Midbrain (tissue), 1 donor: ENCODE measurements around the gene ORM2.
A peak's percentile ranks its signal among the peaks of the same experiment; 100 is the strongest.

Source experiments
- DNase-seq: peaks from one replicate; lab custom pipeline; 2025; lab: John Stamatoyannopoulos, UW

The ORM2 gene

DNA sequence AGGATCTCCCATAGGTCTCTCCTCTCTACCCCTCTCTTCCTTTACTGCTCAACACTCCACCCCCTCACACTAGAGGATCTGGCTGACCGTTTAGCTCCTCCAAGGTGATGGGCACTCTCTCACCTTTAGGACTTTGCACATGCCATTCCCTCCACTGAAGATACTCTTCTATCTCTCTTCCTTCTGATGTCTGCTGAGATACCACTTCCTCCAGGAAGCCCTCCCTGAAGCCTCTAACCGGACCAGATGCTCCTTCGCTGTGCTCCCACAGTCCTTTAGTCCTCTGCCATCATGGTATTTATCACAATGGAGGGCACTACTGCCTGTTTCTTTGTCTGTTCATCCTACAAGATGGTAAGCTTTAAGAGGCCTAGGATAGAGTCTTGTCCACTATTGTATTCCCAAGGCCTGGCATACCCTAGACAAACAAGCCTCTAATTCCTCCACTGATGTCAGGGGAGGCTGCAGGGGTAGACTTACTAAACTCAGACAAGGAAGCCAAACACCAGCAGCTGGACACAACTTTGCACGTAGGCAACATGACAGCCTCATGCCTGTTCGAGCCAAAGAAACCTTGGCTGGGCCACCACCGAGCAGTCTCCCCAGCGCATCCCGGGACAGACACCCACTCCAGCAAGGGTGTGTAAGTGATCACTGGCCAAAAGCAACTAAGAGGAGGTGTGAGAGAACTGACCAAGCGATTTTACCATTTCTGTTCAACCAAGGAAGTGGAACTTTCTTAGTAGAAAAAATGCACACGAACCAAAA is 20.2 kb downstream of the ORM2 start:
- no peak for DNase-seq

DNA sequence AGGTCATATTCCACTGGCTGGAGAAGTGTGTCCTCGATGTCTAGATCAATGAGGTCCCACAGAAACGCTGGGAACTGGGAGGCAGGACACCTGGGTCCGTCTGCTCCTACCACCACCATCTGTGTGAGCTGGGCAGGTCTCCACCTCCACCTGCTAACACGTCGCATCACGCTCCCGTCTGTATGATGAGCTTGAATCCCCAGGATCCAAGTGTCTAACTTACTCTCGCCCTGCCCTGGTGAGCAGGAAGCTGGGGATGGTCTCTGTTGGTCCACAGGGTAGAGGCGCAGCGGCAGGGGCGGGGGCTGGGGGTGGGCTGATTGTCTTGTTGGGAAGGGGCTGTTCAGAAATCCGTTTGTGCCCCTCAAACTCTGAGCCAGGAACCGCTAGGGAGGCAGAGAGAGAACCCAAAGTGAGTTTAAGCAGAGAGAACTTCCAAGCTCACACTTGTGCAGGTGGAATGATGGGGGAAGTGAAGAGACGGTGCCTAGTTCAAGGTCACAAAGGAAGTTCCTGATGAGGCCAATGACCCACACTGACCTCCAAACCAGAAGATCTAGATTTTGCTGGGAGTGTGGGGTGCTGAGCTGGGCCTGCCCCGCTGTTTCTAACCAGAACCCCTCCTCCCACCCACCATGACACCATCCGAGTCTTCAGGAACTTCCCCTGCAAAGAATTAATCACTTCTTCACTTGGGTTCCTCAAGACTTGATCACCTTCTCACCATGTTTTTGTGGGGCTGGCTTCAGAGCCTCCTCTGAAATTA is 21.1 kb downstream of the ORM2 start:
- no peak for DNase-seq

DNA sequence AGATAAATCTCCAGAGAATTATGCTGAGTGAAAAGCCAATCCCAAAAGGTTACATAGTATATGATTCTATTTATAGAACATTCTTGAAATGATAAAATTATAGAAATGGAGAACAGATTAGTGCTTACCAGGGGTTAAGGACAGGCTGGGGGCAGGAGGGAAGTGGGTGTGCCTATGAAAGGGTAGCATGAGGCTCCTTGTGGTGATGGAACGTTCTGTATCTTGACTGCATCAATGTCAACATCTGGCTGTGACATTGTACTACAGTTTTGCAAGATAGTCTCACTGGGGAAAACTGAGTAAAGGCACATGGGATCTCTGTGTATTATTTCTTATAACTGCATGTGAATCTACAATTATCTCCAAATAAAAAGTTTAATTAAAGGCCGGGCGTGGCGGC is 22.3 kb downstream of the ORM2 start:
- no peak for DNase-seq

DNA sequence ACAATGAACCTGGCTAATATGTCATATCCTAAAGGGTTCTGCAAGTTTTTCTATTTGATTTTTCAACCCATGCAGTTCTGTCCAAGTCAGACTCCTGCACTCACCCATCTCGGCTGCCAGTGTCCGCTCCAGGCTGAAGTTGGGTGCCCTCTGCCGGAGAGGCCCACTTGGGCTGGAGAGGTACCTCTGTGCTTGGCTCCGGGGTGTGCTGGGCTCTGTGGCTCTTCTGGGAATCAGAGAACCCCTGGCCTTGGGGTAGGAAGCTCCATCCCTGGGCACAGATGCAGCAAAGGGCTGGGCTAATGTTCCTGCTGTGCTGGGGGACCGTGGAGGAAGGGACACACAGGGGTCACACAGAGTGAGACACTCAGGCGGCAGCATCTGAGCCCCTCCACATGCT is 26.2 kb downstream of the ORM2 start:
- no peak for DNase-seq

DNA sequence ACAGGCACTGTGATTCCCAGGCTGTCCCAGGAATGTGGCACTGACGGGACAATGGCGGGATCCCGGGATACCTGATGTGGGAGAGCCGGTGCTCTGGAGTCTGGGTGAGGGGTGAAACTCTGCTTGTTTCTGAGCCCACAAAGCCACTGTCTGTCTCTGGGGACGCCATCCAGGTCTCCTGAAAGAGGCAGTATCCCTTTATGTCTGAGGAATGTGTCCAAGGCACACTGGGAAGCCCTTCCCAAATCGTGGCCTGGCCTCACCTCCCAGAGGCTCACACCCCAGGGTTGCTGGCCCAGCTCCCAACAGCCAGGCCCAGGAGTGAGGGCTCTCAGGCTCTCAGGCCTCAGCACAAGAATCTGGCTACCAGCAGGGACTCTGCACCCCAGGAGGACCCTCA is 27.1 kb downstream of the ORM2 start:
- no peak for DNase-seq

DNA sequence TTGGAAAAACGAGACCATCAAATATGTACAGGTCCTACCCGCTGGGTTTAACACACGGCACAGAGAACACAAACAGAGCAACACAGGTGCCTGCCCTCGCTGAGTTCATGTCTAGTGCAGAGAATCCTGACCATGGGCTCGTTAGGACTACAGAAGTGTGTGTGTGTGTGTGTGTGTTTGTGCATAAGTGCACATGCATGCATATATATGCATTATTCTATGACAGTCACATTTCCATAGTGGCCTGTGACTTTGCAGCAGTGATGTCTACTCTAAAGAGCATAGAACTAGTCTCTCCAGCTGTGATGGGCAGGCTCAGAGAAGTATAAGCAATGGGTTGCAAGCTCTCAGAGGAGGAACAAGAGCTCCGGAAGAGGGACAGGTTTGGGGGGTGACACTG is 27.7 kb downstream of the ORM2 start:
- no peak for DNase-seq

DNA sequence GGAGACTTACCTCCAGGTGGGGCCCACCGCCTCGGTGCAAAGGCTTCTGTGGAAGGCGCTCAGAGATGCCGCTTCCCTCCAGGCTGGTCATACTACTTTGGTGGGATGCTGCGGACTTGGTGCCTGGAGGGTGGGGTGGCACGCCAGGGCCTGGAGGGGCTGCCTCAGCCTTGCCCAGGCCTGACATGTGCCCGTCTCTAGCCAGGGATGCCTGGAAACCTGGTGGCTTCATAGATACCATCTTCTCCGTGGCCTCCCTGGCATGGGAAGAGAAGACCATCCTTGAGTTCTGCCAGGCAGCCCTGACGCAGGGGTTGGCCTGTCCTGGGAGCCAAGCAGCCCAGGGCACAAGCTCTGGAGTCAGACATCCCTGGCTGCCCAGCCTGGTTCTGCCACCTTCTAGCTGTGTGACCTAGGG is 28.3 kb downstream of the ORM2 start:
- DNase-seq = no peak

DNA sequence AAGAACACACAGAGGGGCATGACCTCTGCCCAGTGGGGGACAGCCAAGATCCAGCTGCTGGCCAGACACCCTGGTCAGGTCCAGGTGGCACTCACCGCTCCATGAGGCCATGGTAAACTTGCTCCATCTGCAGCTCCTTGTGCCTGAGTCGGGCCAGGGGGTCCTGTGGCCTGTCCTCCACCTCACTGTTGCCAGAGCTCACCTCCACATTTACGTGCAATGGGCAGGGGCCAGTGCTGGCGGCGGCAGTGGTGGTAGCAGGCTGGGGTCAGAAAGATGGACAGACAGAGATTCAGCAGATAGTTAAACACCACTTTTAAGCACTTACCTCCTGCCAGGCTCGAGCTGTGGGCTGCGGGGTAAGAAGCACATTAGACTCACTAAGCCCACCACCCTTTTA is 30.1 kb downstream of the ORM2 start:
- DNase-seq = no peak

DNA sequence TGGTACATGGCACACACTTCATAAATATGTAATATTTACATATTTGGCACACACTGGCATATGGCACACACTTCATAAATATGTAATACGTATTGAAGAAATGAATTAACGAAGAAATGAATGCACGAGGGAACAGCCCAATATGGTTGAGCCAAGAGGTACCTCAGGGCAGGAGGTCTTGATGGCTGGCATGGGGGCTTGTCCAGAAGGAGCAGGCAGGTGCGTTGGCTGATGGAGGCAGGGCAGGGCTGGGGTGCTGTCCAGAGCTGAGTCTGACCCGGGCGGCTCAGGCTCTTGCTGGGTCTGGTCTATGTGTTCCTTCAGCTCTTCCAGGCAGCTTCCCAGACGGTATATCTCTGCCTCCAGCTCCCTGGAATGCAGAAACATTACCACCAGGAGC is 31.9 kb downstream of the ORM2 start:
- no peak for DNase-seq

DNA sequence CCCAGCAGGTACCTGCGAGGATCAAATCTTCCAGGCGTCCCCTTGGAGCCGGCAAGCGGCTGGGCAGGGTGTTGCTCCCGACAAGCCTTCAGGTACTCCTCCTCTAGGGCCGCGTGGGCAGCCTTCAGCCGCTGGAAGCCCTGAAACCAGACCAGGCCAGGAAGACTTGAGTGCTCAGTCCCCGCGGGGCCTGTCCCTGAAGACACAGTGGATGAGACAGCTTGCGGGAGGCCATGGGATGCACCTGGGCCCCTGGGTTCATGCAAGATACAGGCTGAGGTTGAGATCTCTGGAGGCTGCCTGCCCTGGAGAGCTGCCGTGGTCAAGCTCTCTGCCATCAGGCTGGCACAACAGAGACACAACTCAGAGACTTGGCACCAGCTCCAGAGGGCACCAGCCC is 32.7 kb downstream of the ORM2 start:
- no peak for DNase-seq

DNA sequence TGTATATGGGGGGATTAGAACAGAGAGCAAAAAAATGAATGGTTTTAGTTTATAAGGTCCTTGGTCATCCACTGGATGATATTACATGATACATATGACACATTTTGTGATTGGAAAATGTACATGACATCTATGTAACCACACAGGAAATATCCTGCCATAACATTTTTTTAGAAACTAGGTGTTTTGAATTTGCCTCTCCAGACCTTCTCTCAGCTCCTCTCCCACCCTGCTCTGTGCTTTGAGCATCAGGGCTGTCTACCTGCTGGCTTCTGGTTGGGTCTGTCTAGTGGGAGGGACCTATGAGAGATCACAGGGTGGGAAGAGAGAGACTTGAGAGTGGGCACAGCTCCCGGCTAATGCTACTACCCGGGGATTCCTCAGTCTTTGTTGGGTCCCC is 33.8 kb downstream of the ORM2 start:
- DNase-seq = no peak

DNA sequence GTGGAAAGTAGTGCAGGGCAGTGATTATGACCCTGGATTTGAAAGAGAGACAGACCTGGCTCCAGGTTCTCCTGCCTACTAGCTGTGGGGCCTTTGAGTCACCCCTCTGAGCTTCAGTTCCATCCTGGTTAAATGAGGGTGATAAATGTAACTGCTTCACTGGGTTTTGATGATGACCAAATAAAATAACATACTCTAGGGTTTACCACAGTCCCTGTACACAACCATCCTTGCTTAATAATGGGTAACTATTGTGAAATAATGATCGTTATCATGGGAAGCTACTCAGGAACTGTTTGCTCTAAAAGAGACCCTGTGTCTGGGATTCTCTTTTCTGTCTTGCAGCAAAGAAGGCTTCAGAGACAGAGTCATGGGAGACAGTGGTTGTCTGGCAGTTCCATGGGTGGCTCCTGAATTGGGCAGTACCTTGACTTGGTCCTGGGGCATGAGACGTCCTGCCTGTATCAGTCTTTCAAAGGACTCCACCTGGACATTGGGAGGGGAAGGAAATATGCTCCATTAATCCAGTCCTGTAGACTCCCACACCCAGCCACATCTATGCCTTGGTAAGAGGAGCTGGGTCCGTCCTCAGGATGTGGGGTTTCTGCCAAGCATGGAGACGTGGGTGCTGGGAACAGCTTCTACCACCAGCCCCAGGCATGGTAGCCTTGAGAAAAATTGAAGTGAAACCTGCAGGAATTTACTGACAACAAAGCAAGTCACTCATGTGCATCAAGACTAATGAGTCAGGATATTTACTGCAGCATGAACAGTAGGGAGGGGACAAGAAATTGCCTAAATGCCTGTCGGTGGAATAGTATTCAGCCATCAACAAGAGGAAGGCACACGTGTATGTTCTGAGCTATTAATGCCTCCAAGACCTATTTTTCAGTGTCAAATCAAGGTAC is 34.7 kb downstream of the ORM2 start:
- DNase-seq = no peak

DNA sequence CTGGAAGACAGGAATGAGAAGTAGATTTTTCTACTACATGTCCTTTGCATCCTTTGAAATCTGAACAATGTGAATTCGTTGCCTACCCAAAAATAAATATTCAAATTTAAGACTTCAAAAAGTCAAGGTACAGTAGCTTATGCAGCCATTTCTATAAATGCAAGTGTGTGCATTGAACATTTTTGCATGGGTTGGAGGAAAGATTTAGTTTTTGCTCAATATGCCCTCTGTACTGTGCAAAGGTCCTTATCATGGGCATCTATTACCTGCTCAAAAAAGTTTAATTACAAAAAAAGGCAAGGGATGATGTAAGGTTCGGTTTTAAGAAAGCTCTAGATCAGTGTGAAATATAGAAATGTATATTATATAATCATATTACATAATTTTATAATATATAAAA is 35.5 kb downstream of the ORM2 start:
- no peak for DNase-seq

DNA sequence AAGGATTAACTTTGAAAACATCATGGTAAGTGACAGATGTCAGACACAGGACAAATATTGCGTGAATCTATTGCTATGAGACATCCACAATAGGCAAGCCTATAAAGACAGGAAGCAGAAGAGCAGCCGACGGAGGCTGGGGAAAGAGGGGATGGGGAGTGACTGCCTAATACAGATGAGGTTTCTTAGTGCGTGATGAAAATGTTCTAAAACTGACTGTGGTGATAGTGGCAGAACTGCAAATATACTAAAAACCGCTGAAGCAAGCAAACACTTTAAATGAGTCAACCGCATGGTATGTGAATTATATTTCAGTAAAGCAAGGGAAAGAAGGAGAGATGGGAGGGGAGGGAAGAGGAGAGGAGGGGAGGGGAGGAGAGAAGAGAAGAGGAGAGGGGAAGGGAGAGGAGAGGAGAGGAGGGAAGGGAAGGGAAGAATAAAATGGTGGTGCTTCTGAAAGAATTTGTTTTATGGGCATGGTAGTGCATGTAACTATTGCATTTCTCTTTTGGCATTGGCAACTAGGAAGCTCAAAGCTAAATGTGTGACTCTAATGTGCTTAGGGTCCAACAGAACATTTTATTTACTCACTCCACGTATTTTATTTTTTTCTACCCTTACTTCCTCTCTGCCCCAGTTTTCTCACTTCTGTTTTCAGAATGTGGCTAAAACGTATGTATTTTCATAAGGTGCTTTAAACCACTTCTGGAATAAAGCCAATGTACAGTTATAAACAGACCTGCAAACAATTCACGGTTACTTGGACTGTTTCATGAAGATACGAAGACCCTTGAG is 36.9 kb downstream of the ORM2 start:
- DNase-seq = no peak

DNA sequence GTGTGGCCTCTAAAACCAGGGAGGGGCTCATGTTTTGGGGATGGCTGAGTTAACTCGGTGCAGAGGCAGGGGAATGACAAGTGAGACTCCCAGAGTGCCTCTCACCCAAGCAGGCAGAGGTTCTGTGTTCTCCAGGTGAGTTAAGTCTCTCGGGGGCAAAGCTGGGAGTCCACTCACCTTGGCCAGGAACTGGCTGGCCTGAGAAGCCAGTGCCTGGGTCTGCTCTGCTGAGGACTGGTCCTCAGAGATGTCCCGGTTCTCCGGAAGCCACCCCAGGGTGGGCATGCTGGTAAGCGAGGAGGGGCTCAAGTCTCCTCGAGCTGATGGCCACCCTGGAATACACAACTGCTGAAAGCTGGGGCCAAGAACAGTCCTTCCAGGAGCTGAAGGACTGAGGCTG is 37.7 kb downstream of the ORM2 start:
- DNase-seq = no peak

DNA sequence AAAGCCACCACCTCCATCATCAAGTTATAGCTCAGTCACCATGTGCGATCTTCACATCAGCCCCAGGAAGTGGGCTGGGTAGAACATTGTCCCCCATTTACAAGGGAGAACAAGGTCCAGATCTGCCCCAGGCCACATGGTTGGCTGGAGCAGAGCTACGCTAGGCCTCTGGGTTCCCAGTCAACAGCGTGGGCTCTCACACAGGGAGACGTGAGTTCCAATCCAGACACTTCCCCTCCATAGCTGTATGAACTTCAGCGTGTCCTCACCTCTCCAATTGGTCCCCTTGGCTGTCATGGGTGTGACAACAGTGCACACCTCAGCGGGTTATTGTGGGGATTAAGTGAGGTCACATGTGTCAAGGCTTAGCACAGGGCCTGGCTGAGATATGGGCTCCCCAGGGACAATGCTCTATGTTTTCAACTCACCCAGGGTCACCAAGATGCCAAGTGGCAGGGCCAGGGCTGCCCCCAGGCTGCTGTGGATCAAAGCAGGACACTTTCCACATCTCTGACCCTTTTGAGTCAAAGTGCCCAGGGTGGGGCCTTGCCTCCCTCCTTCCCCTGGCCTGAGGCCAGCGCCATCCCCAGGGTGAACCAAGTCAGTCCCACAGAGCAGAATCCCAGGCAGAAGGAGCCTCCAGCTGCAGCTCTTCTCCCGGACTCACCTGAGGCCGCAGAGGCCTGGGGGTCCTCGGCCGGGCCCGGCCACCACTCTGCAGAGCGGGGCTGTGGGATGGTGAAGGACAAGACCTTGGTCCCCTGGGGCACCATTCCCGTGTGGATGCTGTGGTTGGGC is 38.3 kb downstream of the ORM2 start:
- DNase-seq = no peak

DNA sequence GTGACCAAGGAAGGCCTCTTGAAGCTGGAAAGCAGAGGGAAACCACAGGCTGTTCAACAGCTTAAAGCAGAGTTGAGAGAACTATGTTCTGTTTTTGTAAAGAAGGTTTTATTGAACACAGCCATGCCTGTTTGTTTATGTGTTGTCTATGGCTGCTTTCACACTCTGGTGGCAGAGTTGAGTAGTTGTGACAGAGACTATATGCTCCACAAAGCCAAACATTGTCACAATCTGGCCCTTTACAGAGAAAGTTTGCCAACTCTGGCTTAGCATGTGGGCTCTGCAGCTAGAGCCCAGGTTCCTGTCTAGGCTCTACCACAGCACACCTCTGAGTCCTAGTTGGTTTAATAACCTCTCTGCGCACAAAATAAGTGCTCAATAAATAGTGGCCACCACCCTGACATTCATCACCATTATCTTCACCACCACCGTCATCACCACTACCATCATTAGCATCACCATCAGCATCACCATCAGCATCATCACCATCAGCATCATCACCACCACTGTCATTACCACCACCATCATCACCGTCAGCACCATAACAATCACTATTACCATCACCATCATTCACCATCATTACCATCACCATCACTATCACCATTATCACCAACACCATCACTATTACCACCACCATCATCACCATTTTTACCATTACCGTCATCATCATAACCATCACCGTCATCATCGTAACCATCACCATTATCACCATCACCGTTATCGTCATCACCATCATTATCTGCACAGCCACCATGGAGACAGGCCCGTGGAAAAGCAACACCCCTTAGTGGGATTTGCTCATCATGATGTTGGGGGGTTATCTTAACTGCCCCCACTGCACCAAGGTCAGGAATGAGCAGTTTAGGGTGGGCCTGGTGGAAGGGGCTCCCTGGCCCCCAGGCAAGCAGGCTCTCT is 39.8 kb downstream of the ORM2 start:
- no peak for DNase-seq

DNA sequence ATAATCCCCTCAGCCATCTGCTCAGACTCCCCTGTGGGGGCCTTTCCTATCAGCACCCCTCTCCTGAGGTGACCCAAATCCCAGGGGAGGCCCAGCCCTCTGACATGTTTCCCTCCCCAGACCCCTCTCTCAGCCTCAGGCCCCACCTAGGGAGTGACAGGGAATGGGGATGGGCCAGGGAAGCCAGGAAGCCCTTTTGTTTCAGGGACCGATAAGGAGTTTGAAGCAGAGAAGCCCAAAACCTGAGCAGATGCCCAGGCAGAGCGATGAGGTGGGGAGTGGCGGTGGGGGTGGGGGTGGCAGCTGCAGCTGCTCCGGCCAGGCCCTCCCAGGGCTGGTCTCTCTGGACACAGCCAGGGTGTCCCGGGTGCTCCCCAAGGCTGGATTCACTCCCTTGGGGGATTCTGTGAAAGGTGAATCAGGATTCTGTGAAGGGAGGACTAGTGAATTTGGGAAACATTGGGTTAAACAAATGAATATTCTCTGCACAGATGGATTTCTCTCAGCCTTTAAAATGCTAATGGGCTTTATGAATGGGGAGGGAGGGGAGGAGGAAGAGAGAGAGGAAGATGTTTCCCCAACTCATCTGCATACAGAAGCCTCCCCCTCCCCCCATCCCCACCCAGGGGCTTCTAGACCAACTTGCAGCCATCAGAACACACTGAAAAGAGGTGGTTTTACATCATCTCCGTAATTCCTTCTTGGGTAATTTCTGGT is 40.7 kb downstream of the ORM2 start:
- DNase-seq = peak; percentile 46

DNA sequence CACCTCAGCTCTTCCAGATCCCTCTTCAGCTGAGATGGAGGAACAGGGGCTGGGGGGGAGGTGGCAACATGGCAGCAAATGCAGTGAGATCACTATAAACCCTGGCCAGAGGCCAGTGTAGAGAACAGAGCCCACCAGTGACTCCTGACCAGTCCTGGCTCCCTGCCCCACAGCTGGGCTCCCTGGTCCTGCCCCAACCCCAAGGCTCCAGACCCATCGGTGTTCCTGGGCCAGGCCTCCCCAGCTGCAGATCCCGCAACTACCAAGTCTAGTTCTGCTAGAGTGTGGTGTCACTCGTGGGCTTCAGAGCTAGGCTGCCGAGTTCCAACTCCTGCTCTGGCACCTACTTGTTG is 41.3 kb downstream of the ORM2 start:
- peak; percentile 76 for DNase-seq
